ENCODE results near the gene FBXO5. TPM values are rescaled to one million over a fixed set of nuclear protein-coding genes. Genes with fewer than 3 reads are reported as not detected.

FBXO5 gene
- total and polyA plus RNA-seq, 9 of the 15 experiments (the other 6 are each of a cell fraction or from before 2014, with no cell fraction given), result 17.8 to 89.3 (median 62.9) TPM

- TF ChIP-seq ARID4B (CRISPR knock-in tag; IDR thresholded peaks at IDR 0.05) (peak; percentile 99), SMARCB1 (IDR thresholded peaks at IDR 0.05; ENCODE audit: insufficient read length, low read depth) (no peak), EP300 (IDR thresholded peaks at IDR 0.05; ENCODE audit: low read length) (no peak; the same call in none of the 2 replicates), ILK (tag; IDR thresholded peaks at IDR 0.05; ENCODE audit: borderline replicate concordance, low read depth) (no peak), SIRT6 (IDR thresholded peaks at IDR 0.05; ENCODE audit: low read depth, low read length) (no peak), NR1H2 (CRISPR knock-in tag; IDR thresholded peaks at IDR 0.05) (no peak), HIVEP1 (CRISPR knock-in tag; IDR thresholded peaks at IDR 0.05) (0 out of 2 replicates have a peak, but pooled peaks have one; percentile 20), AFF4 (CRISPR knock-in tag; IDR thresholded peaks at IDR 0.05) (no peak), TAL1 (IDR thresholded peaks at IDR 0.05) (no peak), ETV5 (CRISPR knock-in tag; IDR thresholded peaks at IDR 0.05; ENCODE audit: low read depth) (no peak; the same call in none of the 2 replicates), MXD1 (CRISPR knock-in tag; IDR thresholded peaks at IDR 0.05; ENCODE audit: borderline replicate concordance, poor library complexity, severe bottlenecking) (peak; percentile 76), SMAD1 (IDR thresholded peaks at IDR 0.05; ENCODE audit: low read depth, low read length, partially characterized antibody) (peak; percentile 72), CREBBP (IDR thresholded peaks at IDR 0.05; ENCODE audit: low read depth, low read length) (no peak), PATZ1 (CRISPR knock-in tag; IDR thresholded peaks at IDR 0.05; ENCODE audit: borderline replicate concordance) (no peak), U2AF1 (optimal IDR thresholded peaks at IDR 0.05; ENCODE audit: low read depth, low read length) (peak; percentile 79), TCF3 (CRISPR knock-in tag; IDR thresholded peaks at IDR 0.05) (no peak; the same call in none of the 2 replicates)
Measured at GRCh38 chr6:152982904-152983636, at the start of gene FBXO5 (continued).
